GOT3 (cell line): ENCODE data around the gene CYP51A1.
"Not testable (repeated sequence)": the region's sequence is repeated elsewhere in the genome, so short reads cannot be mapped to it uniquely, and the experiment has no call there.

ENCODE experiments used
- DNase-seq: peaks from one replicate; lab custom pipeline; 2025; ENCODE audit warnings: mixed read lengths; lab: John Stamatoyannopoulos, UW

The CYP51A1 gene

DNA sequence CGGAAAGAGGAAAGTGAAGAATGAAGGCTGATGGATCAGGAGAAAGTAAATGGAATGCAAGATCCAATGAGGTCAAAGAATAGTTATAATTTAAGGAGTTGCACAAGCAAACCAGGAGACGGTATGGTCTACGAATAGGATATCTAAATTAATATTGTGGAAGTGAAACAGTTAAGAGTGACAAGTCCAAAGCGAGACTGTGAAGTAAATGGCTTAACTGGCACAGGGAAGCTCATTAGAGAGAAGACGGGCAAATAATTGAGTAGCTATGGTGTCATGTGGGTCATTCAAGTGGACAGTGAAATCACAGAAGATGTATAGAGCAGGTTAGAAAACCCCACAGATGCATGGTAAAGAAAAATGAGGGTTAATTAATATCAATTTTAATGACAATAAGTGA, 3.2 kb downstream of the CYP51A1 start:
- DNase-seq, result no peak

GRCh38 chr7:92121681-92122080, 12.6 kb downstream of the CYP51A1 start:
- DNase-seq, result no peak

DNA sequence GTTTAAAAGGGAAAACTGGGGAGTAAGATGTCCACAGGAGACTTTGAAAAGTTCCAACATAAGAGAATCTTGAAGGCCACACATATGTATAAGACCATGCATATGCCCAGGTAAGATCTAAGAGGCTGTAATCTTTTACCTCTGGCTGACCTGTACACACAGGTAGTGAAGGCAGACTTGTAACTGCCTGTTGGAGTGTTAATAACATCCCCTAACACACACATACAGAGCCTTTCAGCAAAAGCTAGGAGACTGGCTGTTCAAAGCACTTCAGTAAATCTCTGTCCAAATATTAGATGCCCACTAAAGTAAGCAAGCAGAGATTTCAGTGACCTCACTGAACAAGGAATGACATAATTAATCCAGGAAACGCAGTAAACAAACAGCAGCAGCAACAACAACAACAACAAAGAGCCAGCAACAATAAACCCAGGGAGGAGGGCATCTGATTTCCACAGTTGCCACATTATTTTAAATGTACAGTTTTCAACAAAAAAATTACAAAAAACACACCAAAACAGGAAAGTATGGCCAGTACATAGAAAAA, 15.0 kb downstream of the CYP51A1 start:
- no peak for DNase-seq

DNA sequence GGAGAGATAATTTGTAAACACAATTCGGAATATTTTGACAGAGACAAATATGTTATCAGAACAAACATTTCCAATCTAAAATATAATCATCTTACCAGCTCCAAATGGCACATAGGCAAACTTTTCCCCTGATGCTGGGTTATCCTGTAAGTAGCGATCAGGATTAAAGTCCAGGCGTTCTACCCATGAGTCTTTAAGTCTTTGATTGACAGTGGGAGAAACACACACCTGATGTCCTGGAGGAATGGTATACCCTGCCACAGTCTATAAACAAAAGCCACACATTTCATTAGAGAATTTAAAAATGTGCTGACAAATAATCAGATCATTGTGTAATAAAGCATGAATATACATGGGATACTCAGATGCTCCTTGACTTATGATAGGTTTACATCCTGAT, 17.3 kb downstream of the CYP51A1 start:
- DNase-seq, result no peak

DNA sequence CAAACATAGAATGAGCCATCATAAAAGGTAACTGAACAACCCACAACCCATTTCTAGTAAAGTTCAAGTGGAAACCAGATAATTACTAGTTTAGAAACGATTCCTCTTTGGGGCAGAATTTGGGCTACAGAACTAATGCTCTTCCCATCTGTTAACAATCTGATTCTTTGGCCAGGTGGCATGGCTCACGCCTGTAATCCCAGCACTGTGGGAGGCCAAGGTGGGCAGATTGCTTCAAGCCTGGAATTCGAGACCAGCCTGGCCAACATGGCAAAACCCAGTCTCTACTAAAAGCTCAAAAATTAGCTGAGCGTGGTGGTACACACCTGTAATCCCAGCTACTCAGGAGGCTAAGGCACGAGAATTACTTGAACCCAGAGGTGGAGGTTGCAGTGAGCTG, 18.5 kb downstream of the CYP51A1 start:
- no peak for DNase-seq

DNA sequence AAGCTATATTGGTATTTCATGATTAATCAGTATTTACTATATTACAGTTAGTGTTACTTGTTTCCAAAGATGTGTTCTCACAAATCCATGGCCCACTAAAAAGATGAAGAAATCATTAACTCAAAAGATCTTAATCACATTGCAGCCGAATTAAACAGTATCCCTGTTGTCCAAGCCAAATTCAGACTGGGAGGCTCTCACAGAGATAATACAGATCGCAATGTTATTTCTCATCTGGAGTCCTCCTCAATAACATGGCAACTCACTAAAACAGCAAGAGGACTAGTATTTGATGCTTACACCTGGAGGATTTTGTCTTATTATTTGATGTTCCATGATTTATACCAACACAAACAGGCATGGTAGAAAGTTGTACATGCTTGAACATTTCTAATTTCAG, 23.4 kb downstream of the CYP51A1 start:
- no peak for DNase-seq

DNA sequence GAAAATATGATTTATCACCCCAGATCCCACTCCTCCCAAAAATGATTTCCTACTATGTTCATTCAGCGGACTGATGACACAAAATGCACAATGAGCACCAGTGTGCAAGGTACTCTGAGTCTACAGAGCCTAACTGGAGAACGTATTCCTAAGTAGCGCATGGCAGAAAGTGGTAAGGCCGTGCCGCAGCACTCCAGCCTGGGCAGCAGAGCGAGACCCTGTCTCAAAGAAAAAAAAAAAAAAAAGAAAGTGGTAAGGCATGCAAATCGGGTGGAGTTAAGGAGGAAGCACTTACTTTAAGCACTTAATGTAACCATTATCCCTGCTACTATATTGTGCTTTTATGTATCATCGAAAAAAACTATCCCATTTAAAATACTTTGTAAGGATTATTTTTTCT, 25.5 kb downstream of the CYP51A1 start:
- no peak for DNase-seq

DNA sequence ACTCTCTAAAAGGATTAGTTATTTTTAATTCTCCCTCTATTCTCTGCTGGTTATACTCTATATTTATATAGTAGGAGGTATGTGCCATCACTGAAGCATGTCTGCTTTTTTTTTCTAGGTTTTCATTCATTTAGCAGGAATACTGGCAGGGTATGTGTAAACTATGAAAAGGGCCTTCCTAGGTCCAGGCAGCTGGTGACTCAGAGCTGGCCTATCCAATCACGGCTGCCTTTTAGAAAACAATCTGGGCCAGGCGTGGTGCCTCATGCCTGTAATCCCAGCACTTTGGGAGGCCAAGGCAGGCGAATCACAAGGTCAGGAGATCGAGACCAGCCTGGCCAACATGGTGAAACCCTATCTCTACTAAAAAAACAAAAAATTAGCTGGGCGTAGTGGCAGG, 31.4 kb downstream of the CYP51A1 start:
- DNase-seq, result not testable (repeated sequence)

GRCh38 chr7:92100534-92100933, 33.7 kb downstream of the CYP51A1 start:
- no peak for DNase-seq

DNA sequence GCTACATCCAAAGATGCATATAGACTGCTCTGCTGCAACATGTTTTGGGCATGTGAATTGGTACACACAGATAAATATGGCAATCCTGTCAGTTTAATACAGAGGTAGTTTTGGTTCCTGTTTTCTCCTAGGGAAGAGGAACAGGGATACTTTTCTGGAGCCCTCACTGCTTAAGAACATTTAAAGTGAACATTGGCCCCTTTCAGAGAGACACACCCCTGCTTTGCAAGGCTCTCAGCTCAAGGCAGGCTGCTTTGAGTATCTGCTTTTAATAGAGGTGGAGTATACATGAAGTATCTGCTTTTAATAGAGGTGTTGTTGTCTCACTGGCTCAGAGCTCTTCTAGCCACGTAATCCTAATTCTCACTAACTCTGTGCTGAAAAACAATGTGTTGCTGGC, 38.9 kb downstream of the CYP51A1 start:
- no peak for DNase-seq

DNA sequence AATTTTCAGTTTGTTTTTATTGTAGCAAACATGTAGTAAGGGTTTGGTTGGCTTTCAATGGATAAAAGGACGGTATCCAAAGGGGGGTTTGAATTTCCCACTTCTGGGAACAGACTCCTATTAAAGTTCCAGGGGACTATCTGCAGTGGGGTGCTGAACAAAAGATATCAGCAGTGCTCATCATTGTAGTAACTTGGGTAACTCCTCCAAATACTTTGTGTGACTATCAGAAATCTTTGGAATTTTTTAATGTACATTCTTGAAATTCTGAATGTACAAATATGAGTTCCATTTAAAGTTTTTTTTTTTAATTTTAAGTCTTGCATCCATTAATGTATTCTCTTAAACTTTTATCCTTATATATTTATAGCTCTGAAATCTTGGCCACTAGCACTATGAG, 42.1 kb downstream of the CYP51A1 start:
- DNase-seq, result no peak

GRCh38 chr7:92088266-92088665, 46.0 kb downstream of the CYP51A1 start:
- DNase-seq, result no peak

- DNase-seq, result not testable (repeated sequence)
These were observed 50.4 kb downstream of the CYP51A1 start for GRCh38 chr7:92083922-92084321.

DNA sequence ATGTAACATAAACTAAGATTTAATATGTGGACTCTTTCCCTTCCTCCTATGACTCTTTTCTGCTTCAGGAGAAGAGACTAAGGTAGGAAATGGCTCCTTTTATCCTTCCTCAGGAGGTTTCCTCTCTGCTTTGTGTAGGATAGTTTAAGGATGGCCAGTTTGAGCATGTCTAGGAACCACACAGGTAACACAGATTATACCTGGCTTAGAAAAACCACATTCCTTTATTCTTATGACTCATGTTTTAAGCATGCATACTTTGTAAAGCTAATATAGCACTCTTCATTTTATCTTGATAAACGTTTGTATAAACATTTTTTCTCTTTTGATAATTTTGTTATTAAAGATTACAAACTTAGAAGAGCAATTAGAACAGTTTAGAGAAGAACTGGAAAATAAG, 57.8 kb downstream of the CYP51A1 start:
- DNase-seq, result no peak

DNA sequence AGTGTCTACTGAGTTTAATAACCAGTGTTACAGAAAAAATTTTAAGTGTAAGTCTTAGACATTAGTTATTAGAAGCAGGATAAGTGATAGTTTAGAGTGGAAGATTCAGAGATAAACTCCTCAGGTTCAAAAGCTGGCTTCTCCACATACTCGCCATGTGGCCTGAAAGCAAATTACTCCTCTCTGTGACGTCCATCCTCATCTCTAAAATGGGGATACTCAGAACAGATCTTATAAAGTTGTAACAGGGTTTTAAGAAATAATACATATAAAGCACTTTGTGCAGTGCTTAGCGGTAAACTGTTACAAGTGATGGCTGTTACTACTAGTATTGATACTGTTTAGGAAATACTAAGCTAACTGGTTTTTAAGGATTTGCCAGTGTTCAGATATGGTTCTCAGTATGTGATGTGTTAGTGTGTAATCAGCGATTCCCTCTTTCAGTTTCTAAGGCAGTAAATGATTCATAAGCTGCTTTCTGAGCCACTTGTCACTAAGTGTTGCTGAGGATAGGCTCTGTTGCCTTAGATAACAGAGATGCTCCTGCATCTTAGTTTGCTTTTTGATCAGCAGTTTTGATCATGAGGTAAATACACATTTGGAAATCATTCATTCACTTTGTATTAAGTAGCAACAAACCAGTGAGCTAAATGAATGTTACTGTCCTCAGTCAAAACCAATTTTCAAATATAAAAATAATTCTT, 58.7 kb downstream of the CYP51A1 start:
- no peak for DNase-seq

DNA sequence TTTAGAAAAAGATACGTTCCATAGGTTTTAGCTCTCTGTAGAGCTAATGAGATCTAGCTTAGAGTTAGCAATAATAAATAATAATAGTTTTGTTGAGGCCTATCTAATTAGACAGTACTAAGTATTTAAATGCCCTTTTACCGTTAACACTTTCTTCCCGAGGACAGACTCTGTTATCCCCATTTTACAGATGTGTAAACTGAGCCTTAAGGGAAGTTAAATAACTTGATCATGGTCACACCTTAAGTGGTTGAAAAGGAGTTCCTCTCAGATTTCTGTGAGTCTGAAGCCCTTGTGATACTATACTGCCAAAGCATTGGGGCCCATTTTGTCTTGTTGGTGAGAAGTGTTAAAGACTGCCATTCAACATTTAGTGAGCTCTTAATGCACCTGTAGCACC, 61.6 kb downstream of the CYP51A1 start:
- DNase-seq, result no peak

GRCh38 chr7:92072121-92072520, 62.2 kb downstream of the CYP51A1 start:
- no peak for DNase-seq

- DNase-seq, result no peak
These were observed 63.2 kb downstream of the CYP51A1 start for GRCh38 chr7:92071032-92071431.

- no peak for DNase-seq
These were observed 69.7 kb downstream of the CYP51A1 start for GRCh38 chr7:92064438-92065029.
